Endothelial cell (in vitro differentiated cells): ENCODE results near the gene CNPY3. TPM values are rescaled to one million over a fixed set of nuclear protein-coding genes. Genes with fewer than 3 reads are reported as not detected.

ENCODE experiments used
- DNase-seq: peaks from one replicate; pipeline ENCODE4 v3.0.0; 2021; ENCODE audit warnings: low spot score
- H3K27ac Mint-ChIP-seq: one replicate; pipeline ENCODE4 v1.8.0; 2021; ENCODE audit warnings: mixed read lengths, inconsistent platforms; ENCODE audit not compliant: unreplicated experiment
- H3K27me3 Mint-ChIP-seq: one replicate; pipeline ENCODE4 v1.8.0; 2021; ENCODE audit warnings: mild to moderate bottlenecking, moderate library complexity, mixed read lengths, inconsistent platforms; ENCODE audit not compliant: unreplicated experiment
- H3K36me3 Mint-ChIP-seq: one replicate; pipeline ENCODE4 v1.8.0; 2021; ENCODE audit warnings: mild to moderate bottlenecking, low read depth, mixed read lengths, inconsistent platforms; ENCODE audit not compliant: unreplicated experiment
- H3K4me1 Mint-ChIP-seq: one replicate; pipeline ENCODE4 v1.8.0; 2021; ENCODE audit warnings: mild to moderate bottlenecking, mixed read lengths, inconsistent platforms; ENCODE audit not compliant: unreplicated experiment
- H3K4me3 Mint-ChIP-seq: one replicate; pipeline ENCODE4 v1.8.0; 2021; ENCODE audit warnings: mild to moderate bottlenecking, mixed read lengths, inconsistent platforms; ENCODE audit not compliant: unreplicated experiment
- H3K9me3 Mint-ChIP-seq: one replicate; pipeline ENCODE4 v1.8.0; 2021; ENCODE audit warnings: mixed read lengths, inconsistent platforms; ENCODE audit not compliant: unreplicated experiment
- total RNA-seq: library from RNA; stranded (reverse); fragmentation: NEBNext Ultra II Directional; extraction: Animal tissue kit (Norgen Biotek cat#: 25700); gene quantifications from one replicate; pipeline ENCODE4 v1.2.1, GENCODE V29; 2021; ENCODE audit not compliant: unreplicated experiment
- TF ChIP-seq, protein P1 (sequence below): fragments of 200-600 bp; sonication (generic); IDR thresholded peaks from one replicate; pipeline ENCODE4 v1.5.0; 2021; ENCODE audit warnings: antibody characterized with exemption; ENCODE audit not compliant: unreplicated experiment

Gene CNPY3
- total RNA-seq, 1 donor from 2014 or later: 106 TPM

DNA sequence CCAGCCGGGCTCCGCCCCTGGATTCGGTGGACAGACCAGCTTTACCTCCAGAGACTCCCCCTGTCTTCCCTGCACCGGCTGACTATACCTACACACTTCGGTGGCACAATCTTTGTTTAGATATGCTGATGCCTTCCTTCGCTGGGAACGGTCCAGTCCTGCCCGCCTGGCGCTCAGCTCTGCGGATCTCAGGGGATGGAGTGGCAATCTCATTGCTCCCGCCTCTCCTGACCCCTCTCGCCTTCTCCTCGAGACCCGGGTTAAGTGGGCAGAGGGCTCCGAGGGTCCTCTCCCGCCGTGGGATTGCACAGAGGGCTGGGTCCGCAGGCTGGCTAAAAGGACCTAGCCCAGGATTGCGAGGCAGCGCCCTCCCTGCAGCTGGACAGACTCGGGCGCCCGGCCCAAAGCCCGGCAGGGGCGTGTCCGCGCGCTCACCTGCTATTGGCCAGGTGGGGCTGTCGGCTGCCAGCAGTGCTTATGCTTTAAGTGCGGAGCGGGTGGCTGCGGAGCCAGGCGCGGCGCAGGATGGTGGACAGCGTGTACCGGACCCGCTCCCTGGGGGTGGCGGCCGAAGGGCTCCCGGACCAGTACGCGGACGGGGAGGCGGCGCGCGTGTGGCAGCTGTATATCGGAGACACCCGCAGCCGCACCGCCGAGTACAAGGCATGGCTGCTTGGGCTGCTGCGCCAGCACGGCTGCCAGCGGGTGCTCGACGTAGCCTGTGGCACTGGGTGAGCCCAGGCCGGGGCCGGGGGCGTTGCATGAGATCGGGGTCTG lies 31.2 kb downstream of the CNPY3 start, which contains the start of gene GNMT:
GNMT (plus strand) TSS at position 512 of the 777 bp plus-strand sequence; CDS start at position 526, 14 bp downstream.
- Mint-ChIP-seq H3K4me1 (peaks cover 5% of the 10 kb centered on the region), H3K9me3 (no peaks in the 10 kb centered on the region), H3K27ac (no peak within 1 kb of the TSS), H3K36me3 (peaks cover 16% of the 10 kb centered on the region), H3K27me3 (peaks cover 8% of the 10 kb centered on the region), H3K4me3 (peak within 1 kb of the TSS; percentile 38)
- TF ChIP-seq, protein P1, sequence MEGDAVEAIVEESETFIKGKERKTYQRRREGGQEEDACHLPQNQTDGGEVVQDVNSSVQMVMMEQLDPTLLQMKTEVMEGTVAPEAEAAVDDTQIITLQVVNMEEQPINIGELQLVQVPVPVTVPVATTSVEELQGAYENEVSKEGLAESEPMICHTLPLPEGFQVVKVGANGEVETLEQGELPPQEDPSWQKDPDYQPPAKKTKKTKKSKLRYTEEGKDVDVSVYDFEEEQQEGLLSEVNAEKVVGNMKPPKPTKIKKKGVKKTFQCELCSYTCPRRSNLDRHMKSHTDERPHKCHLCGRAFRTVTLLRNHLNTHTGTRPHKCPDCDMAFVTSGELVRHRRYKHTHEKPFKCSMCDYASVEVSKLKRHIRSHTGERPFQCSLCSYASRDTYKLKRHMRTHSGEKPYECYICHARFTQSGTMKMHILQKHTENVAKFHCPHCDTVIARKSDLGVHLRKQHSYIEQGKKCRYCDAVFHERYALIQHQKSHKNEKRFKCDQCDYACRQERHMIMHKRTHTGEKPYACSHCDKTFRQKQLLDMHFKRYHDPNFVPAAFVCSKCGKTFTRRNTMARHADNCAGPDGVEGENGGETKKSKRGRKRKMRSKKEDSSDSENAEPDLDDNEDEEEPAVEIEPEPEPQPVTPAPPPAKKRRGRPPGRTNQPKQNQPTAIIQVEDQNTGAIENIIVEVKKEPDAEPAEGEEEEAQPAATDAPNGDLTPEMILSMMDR: no peak
- peak; percentile 43 for DNase-seq

DNA sequence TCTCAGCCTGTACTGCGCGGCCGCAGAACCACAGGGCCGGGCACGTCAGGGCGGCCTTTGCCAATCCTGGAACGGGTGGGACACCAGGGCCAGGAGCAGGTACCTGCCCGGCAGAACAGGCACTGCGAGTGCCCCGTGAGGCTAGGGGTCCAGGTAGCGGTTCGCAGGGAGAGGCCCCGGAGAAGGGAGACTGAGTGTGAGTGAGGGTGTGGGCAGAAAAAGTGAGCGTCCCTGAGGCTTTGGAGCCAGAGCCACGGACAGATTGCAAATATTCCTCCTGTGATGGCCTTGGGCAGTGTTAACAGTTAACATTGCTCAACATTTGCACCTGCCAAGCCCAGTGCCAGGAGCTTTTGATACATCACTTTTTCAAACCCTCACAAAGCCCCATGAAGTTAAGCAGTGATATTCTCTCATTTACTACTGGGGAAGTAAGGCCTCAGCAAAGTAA lies 31.8 kb downstream of the CNPY3 start:
- no peaks in the 10 kb centered on the region for H3K9me3 Mint-ChIP-seq
- H3K4me1 Mint-ChIP-seq: peaks cover 5% of the 10 kb centered on the region
- H3K27ac Mint-ChIP-seq: no peak overlapping the region
- TF ChIP-seq, protein P1: no peak
- peaks cover 10% of the 10 kb centered on the region for H3K27me3 Mint-ChIP-seq
- peaks cover 19% of the 10 kb centered on the region for H3K36me3 Mint-ChIP-seq
- DNase-seq: no peak
- H3K4me3 Mint-ChIP-seq: no peak overlapping the region

DNA sequence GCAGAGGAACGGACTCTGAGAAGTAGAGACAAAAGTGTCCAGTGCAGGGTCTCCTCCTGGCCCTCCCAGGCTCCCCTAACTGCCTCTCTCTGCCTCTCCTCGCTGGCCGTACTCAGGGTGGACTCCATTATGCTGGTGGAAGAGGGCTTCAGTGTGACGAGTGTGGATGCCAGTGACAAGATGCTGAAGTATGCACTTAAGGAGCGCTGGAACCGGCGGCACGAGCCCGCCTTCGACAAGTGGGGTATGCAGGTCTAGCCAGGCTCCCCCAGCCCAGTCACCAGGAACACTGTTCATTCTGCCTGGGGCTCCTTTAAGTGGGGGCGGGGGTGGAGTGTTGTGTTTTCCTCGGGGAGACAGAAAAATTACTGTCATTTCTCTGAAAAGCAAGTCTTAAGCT lies 32.8 kb downstream of the CNPY3 start:
- TF ChIP-seq, protein P1: no peak
- Mint-ChIP-seq H3K4me1 (peaks cover 5% of the 10 kb centered on the region), H3K27me3 (peaks cover 10% of the 10 kb centered on the region), H3K9me3 (no peaks in the 10 kb centered on the region), H3K27ac (no peak overlapping the region), H3K36me3 (peaks cover 19% of the 10 kb centered on the region), H3K4me3 (peak overlapping the region; percentile 83)
- DNase-seq: no peak

DNA sequence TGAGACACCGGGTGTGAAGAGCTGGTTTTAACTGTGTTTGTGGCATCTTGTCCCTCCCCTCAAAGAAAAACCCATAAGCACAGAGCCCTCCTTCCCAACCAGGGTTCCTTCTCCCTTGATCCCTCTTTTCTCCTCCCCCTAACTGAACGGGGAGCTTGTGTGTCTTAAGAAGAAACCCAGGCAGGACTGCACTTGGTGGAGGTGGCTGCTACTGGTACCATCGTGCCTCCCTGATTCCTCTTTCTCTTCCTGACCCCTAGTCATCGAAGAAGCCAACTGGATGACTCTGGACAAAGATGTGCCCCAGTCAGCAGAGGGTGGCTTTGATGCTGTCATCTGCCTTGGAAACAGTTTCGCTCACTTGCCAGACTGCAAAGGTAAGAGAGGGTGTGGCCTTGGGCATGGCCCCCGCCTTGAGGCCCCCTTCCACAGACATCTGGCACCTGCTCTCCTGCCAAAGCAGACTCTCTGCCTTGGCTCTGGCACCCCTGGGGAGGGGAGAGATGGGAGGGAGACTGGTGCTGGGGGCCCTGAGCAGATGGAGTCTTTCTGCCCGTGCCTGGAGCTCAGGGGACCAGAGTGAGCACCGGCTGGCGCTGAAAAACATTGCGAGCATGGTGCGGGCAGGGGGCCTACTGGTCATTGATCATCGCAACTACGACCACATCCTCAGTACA lies 33.4 kb downstream of the CNPY3 start:
- Mint-ChIP-seq H3K4me1 (peaks cover 5% of the 10 kb centered on the region), H3K27me3 (peaks cover 10% of the 10 kb centered on the region), H3K27ac (no peak overlapping the region), H3K9me3 (no peaks in the 10 kb centered on the region), H3K36me3 (peaks cover 19% of the 10 kb centered on the region), H3K4me3 (peak overlapping the region; percentile 83)
- TF ChIP-seq, protein P1: no peak
- no peak for DNase-seq
